Large intestine (tissue), 3 donors: ENCODE data around the gene FAM53A. TPM values are rescaled to one million over a fixed set of nuclear protein-coding genes. Genes with fewer than 3 reads are reported as not detected.
"Not testable (repeated sequence)": the region's sequence is repeated elsewhere in the genome, so short reads cannot be mapped to it uniquely, and the experiment has no call there.

Experiments used
- DNase-seq, 2 donors: peaks; one replicate each; pipeline versions ENCODE4 v3.0.0 to v3.0.0-alpha.2; 2013
- H3K27ac ChIP-seq: one replicate; pipeline ENCODE4 v1.5.1; 2013; ENCODE audit warnings: low read length
- H3K27me3 ChIP-seq: 2 replicates; pipeline ENCODE4 v1.6.1; 2013; ENCODE audit warnings: low read length; ENCODE audit not compliant: control insufficient read depth, insufficient read depth
- H3K36me3 ChIP-seq: 2 replicates; pipeline ENCODE4 v1.6.1; 2013; ENCODE audit warnings: low read length; ENCODE audit not compliant: control insufficient read depth, insufficient read depth
- H3K4me1 ChIP-seq: one replicate; pipeline ENCODE4 v1.6.1; 2013; ENCODE audit warnings: low read length; ENCODE audit not compliant: control insufficient read depth, insufficient read depth
- H3K4me3 ChIP-seq: one replicate; pipeline ENCODE4 v1.5.1; 2013; ENCODE audit warnings: low read length
- H3K9me3 ChIP-seq: one replicate; pipeline ENCODE4 v1.6.1; 2013; ENCODE audit warnings: mild to moderate bottlenecking, low read depth, low read length, moderate library complexity; ENCODE audit not compliant: control insufficient read depth
- WGBS: methylation state at CpG from one replicate; pipeline ENCODE4 v1.1.5; 2013; ENCODE audit warnings: low lambda C conversion rate; ENCODE audit not compliant: insufficient coverage; 5-methylcytosine and 5-hydroxymethylcytosine counted together
- polyA plus RNA-seq: library from polyadenylated mRNA; unstranded; fragments of 120-200 nt; gene quantifications from one replicate; pipeline ENCODE4 v1.2.1, GENCODE V29; 2013

The FAM53A gene
- polyA plus RNA-seq, 1 donor = 0.84 TPM

DNA sequence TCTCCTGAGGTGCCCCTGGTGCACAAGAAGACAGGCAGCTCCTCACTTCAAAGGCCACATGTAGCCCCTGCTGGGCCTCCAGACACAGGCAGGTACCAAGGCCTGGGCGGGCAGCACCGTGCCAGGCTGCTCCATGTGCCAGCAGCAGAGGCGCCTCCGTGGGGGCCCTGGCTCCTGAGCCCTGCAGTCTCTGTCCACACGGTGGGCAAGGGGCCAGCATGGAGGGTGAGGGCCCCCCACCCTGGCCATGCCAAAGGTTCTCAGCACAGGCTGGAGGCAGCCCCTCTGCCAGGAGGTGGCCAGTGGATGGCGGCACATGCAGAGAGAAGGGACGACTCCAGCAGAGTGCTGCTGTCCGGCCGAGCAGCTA lies 72.6 kb downstream of the FAM53A start:
- no peak for DNase-seq
- no peak overlapping the region for H3K4me3 ChIP-seq
- no peaks in the 10 kb centered on the region for H3K36me3 ChIP-seq
- H3K4me1 ChIP-seq = no peaks in the 10 kb centered on the region
- H3K27ac ChIP-seq = no peak overlapping the region
- H3K9me3 ChIP-seq = peaks cover 7% of the 10 kb centered on the region
- H3K27me3 ChIP-seq = peaks cover 4% of the 10 kb centered on the region
- WGBS = no CpG with 5 or more reads among the region's 9 CpGs

DNA sequence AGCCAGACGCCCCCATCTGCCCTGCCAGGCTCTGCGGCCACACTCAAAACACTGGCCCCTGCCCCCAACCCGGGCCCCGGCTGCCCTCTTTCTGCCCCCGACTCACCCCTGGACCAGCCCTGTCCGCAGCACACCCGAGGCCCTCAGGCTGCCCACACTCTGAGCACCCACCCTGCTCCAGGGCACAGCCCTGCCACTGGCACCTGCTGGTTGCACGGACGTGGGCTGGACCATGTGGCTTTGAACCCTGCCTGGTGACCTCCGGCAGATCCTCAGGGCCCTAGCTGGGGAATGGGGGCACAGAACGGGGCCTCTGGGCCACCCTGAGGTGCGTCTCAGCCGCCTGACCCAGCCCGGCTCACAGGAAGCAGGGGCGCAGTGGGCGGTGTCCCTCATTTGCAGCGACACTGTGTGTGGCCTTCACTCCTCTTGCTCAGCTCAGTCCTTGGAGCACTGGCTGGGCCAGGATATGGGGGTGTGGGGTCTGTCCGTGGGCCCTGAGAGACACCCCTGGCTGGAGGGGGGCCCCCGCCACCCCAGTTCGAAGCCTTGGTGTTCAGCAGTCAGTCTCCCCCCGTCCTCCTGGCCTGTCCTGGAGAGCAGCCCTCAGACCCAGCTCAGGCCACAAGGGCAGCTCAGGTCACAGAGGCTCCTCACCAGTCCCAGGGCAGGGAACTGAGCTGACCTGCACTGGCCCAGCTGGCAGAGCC lies 73.2 kb downstream of the FAM53A start:
- peaks cover 6% of the 10 kb centered on the region for H3K27me3 ChIP-seq
- no peak overlapping the region for H3K27ac ChIP-seq
- H3K9me3 ChIP-seq = peaks cover 7% of the 10 kb centered on the region
- no CpG with 5 or more reads among the region's 21 CpGs for WGBS
- no peak for DNase-seq
- no peaks in the 10 kb centered on the region for H3K36me3 ChIP-seq
- H3K4me1 ChIP-seq = no peaks in the 10 kb centered on the region
- no peak overlapping the region for H3K4me3 ChIP-seq

DNA sequence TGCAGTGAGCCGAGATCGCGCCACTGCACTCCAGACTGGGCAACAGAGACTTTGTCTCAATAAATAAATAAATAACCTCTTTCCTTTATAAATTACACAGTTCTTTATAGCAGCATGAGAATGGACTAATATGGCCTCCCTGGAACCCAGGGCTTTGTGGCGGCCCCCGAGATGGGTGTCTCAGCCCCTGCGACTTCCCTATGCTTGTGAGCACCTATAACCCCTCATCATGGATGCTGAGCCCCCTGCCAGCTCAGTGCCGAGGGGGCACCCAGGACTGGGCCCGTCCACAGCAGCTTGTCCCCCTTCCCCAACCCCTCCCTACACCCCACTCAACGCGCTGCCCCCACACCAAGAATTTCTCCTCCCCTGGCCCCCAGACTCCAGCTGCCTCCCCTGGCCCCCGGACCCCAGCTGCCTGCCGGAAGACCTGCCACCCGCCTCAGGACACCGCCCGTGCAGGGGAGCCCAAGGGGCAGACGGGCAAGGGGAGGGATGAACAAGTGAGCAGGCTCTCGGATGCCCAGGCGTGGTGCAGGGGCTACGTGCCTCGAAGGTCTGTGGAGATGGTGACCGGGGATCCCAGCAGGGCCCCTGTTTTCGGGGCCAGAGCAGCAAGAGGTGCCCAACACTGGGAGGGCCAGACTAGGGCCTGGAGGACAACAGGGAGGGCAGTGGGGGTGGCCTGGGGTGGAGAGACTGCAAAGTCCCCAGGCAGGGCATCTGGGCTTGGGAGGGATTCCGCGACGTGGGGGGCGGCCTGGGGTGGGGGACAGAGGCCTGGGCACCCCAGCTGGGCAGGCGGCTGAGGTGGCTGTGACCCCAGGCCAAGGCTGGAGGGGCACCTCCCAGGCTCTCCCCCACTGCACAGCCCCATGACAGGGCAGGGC lies 74.0 kb downstream of the FAM53A start:
- Histone ChIP-seq H3K4me1 (no peaks in the 10 kb centered on the region), H3K36me3 (no peaks in the 10 kb centered on the region), H3K4me3 (no peak overlapping the region), H3K27ac (no peak overlapping the region), H3K9me3 (peaks cover 6% of the 10 kb centered on the region), H3K27me3 (peaks cover 13% of the 10 kb centered on the region)
- WGBS = no CpG with 5 or more reads among the region's 27 CpGs
- no peak for DNase-seq

DNA sequence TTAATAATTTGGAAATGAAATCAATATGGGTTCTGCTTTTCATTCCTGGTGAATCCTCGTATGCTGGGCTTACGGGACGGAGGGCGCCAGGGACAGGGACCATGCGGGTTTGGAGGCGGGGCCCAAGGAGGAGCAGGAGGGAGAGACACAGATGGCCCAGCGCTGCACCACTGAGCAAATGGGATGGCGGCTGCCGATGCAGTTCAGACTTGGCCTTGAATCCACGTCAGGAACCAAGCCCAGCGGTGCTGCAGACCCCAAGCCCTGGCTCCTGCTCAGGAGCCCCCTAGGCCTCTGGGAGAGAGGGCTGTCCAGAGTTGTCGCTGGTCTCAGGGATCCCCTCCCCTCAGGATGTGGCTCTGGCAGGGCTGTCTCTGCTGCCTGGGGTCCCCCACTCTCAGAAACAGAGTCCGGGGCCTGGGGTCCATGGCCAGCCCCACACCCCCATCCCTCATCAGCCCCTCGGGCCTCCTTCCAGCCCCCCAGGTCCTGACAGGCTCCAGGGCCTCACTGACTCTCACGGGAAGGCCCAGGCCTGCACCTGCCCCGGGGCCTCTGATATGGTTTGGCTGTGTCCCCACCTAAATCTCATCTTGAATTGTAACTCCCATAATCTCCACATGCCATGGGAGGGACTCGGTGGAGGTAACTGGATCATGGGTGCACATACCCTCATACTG lies 75.2 kb downstream of the FAM53A start:
- no peak for DNase-seq
- Histone ChIP-seq H3K27me3 (peaks cover 25% of the 10 kb centered on the region), H3K9me3 (no peaks in the 10 kb centered on the region), H3K27ac (no peak overlapping the region), H3K4me3 (no peak overlapping the region), H3K4me1 (no peaks in the 10 kb centered on the region), H3K36me3 (no peaks in the 10 kb centered on the region)
- WGBS = no CpG with 5 or more reads among the region's 17 CpGs

DNA sequence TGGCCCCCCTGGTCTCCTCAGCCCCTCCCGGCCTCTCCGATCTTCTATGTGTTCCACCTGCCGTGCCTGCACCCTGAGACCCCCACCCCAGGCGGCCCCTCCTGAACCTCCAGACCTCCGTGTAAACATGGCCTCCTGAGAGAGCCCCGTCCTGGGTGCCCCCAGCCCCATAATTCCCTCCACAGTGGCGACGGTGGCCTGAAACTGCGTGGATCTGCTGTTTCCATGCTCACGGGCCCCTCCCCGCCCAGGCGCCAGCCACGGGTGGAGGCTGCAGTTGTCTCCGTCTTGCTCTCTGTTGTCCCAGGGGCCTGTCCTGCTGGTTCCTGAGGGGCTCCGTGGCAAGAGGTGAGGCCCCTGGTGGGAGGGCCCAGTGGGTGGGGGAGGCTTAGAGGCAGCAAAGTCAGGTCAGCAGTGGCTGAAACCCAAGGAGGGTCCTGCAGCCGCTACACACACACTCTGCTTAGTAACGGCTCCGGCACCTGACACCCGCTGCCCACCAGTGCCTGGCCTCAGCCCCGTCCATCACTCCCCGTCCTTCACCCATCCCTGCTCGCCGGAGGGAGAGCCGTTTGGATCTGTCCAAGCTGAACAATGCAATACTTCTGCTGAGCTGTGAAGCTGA lies 75.8 kb downstream of the FAM53A start:
- no CpG with 5 or more reads among the region's 24 CpGs for WGBS
- H3K4me1 ChIP-seq = no peaks in the 10 kb centered on the region
- no peak for DNase-seq

DNA sequence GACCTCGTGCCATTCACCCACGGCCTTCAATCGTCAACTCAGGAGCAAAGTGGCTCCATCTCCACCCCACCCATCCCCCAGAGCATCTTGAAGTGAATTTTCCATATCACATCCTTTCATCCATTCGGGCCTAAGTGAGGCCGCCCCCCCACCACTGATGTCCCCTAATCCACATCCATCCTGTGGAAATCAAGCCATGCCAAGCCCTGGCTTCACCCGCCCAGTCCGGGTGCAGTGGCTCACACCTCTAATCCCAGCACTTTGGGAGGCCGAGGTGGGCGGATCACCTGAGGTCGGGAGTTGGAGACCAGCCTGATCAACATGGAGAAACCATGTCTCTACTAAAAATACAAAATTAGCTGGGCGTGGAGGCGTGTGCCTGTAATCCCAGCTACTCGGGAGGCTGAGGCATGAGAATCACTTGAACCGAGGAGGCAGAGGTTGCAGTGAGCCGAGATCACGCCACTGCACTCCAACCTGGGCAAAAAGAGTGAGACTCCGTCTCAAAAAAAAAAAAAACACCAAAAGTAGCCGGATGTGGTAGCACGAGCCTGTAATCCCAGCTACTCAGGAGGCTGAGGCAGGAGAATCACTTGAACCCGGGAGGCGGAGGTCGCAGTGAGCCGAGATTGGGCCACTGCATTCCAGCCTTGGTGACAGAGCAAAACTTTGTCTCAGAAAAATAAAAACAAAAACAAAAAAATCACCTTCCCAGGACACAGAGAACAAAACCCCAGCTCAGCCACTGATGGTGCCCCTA lies 76.5 kb downstream of the FAM53A start:
- H3K27me3 ChIP-seq = peaks cover 31% of the 10 kb centered on the region
- not testable (repeated sequence) for H3K36me3 ChIP-seq
- 100% methylated on average over 6 of the region's 23 CpGs for WGBS

More for the DNA sequence above, 75.8 kb downstream of the FAM53A start:
- Histone ChIP-seq H3K9me3 (no peaks in the 10 kb centered on the region), H3K27ac (no peak overlapping the region), H3K36me3 (no peaks in the 10 kb centered on the region), H3K27me3 (peaks cover 26% of the 10 kb centered on the region), H3K4me3 (no peak overlapping the region)

DNA sequence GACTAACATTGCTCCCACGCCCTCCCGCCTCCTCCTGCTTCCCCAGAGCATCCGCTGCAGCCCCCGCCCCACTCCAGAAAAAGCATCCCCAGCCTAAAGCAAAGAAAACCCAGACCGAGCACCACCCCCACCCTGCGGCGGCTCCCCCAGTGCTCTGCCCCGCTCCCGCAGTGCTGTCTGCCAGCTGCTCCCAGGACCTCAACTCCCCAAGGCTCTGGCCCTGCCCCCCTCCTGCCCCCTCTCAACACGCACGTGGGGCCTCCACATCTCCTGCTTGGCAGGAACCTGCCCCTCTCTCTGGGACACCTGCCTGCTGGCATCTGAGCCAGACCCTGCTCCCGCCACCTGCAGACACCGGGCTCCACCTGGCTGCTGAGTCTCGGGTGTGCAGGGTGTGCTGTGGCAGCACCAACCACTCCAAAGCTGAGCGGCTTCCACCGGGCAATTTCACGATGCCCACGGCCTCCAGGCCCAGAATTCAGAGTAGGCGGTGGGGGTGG lies 79.4 kb downstream of the FAM53A start:
- H3K27ac ChIP-seq = no peak overlapping the region
- no peak for DNase-seq
- no peak overlapping the region for H3K4me3 ChIP-seq
- no CpG with 5 or more reads among the region's 19 CpGs for WGBS
- H3K4me1 ChIP-seq = no peaks in the 10 kb centered on the region
- no peaks in the 10 kb centered on the region for H3K9me3 ChIP-seq
- no peaks in the 10 kb centered on the region for H3K36me3 ChIP-seq
- H3K27me3 ChIP-seq = peaks cover 32% of the 10 kb centered on the region

More for the DNA sequence above, 76.5 kb downstream of the FAM53A start:
- H3K4me3 ChIP-seq, H3K9me3 ChIP-seq, DNase-seq, H3K27ac ChIP-seq, H3K4me1 ChIP-seq: not testable (repeated sequence)

DNA sequence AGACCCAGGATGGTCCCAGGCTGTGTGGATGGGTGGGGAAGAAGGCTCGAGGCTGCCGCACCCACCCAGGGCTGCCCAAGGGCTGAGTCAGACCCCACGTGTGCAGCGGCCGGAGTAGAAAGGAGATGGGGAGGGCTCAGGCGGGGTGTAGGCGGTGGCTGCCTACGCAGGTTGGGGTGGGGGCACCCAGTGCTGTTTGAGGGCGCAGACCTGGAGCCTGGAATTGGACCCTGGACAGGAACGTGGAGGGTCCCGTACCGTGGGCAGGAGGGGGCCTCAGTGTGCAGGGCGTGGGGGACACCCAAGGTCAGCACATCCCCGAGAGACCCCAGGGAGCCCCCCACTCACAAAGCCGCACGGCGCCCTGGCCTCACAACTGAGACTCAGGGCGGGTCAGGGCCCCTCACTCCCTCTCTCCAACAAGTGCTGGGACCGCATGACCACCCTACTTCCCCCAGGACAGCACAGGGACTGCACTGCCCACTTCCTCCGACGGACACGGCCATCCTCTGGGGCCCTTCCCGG lies 79.9 kb downstream of the FAM53A start:
- DNase-seq = no peak
- Histone ChIP-seq H3K36me3 (no peaks in the 10 kb centered on the region), H3K4me3 (no peak overlapping the region), H3K9me3 (no peaks in the 10 kb centered on the region), H3K27me3 (peaks cover 32% of the 10 kb centered on the region), H3K4me1 (no peaks in the 10 kb centered on the region), H3K27ac (no peak overlapping the region)
- no CpG with 5 or more reads among the region's 23 CpGs for WGBS

DNA sequence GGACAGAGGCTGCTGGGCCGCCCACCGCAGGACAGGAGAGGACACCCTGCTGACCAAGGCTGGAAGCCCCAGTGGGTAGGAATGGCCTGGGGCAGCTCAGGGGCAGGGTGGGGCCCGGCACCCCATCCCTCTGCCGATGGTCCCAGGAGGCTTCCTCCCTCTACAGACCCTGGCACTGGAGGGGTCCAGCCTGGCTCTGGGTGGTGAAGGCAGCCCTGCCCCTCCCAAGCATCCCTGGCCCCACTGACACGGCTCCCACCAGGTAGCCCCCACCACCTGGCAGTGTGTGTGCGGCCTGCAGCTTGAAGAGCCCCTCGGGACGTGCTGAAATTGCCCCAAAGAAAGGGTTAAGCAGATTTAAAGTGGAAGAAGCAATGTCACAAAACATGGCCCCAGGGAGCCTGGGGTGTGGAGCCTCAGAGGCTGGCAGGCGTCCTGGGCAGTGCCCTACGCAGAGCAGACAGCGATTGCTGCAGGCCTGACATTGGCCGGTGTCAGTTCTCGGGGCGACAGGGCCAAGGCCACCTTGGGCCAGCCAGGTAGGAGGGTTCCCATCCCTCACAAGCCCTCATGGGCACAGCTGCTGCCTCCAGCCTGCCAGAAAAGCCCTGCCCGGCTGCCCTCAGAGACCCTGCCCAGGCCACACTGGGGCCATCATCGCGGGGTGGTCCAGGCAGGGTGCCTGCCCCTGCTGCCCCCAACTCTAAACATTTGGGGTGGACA lies 80.5 kb downstream of the FAM53A start:
- Histone ChIP-seq H3K36me3 (no peaks in the 10 kb centered on the region), H3K4me3 (no peak overlapping the region), H3K9me3 (no peaks in the 10 kb centered on the region), H3K4me1 (no peaks in the 10 kb centered on the region), H3K27ac (no peak overlapping the region), H3K27me3 (peaks cover 32% of the 10 kb centered on the region)
- WGBS = no CpG with 5 or more reads among the region's 17 CpGs
- DNase-seq = no peak
